Uterus (tissue), 2 donors: ENCODE results near the gene KANSL1.

Source experiments
- POLR2A ChIP-seq, 2 donors: fragments of 450-650 bp; IDR thresholded peaks; one replicate each; pipeline ENCODE4 v1.6.1; 2016; ENCODE audit warnings: antibody characterized with exemption in 2 of 2, mild to moderate bottlenecking in 1 of 2, moderate library complexity in 1 of 2
- TF ChIP-seq, protein P1 (sequence below), 4 experiments: fragments of 200-600 bp in 2 of 4; fragments of 450-650 bp in 2 of 4; sonication (generic) in 2 of 4; IDR thresholded peaks; one replicate each; pipeline ENCODE4 v1.5.1; 2016 to 2019; ENCODE audit warnings: antibody characterized with exemption in 4 of 4, mild to moderate bottlenecking in 2 of 4, moderate library complexity in 1 of 4

GRCh38 chr17:46192439-46193150 lies 634 bp downstream of the KANSL1 start:
- TF ChIP-seq POLR2A (IDR thresholded peaks at IDR 0.05): peak in 1 of 2 donors; percentile 1
- TF ChIP-seq, protein P1, sequence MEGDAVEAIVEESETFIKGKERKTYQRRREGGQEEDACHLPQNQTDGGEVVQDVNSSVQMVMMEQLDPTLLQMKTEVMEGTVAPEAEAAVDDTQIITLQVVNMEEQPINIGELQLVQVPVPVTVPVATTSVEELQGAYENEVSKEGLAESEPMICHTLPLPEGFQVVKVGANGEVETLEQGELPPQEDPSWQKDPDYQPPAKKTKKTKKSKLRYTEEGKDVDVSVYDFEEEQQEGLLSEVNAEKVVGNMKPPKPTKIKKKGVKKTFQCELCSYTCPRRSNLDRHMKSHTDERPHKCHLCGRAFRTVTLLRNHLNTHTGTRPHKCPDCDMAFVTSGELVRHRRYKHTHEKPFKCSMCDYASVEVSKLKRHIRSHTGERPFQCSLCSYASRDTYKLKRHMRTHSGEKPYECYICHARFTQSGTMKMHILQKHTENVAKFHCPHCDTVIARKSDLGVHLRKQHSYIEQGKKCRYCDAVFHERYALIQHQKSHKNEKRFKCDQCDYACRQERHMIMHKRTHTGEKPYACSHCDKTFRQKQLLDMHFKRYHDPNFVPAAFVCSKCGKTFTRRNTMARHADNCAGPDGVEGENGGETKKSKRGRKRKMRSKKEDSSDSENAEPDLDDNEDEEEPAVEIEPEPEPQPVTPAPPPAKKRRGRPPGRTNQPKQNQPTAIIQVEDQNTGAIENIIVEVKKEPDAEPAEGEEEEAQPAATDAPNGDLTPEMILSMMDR (IDR thresholded peaks at IDR 0.05): peak in 1 of 4 experiments; percentile 8
